ENCODE measurements around the gene DNAH1.

Gene DNAH1

DNA sequence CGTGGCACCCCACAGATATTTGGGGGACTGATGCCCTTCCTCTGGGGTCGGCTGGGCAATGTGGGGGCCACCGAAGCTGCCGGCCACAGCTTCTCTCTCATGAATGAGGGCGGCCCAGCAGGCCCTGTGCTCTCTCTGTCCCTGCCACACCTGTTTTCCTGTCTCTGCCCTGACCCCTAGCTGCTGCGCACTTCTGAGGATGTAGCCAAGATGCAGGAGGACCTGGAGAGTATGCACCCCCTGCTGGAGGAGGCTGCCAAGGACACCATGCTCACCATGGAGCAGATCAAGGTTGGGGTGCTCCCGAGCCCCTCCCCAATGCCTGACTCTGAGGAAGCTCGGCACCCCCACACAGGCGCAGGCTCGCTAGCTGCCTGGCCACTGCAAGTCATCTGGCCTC, 69.0 kb downstream of the DNAH1 start:
- DNase-seq, result peak in 1 of 56 donors; percentile 20

DNA sequence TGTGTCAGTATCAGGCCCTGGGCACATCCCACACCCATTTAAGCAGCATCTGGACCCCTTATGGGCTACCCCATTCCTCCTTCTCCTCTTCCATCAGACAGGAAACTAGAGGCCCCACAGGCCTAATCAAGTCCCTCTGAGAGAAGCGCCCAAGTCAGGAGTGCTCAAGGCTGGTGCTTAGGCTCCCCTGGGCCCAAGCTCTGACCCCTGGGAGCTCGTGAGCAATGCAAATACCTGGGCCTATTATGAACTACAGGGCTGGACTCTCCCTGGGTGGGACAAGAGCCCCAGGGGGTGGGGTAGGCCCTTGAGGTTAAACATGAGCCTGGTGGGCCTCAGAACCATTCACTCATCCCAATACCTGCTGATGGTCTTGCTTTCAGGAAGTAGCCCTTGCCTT, 71.4 kb downstream of the DNAH1 start:
- no peak for DNase-seq

DNA sequence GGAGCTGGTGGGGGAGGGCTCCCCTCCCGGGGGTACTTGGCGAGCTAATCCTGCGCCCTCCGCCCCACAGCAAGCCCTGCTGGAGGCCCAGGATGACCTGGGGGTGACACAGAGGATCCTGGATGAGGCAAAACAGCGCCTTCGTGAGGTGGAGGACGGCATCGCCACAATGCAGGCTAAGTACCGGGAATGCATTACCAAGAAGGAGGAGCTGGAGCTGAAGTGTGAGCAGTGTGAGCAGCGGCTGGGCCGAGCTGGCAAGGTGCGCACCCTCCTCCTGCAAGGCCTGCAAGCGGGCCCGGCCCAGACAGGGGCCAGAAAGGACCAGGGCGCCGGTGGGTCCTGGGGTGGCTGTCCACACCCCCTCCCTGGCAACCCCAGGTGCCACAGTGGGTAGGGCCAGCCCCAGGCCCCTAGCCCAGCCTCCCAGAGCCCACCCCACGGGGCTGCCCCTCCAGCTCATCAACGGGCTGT, 72.3 kb downstream of the DNAH1 start:
- no peak for DNase-seq

DNA sequence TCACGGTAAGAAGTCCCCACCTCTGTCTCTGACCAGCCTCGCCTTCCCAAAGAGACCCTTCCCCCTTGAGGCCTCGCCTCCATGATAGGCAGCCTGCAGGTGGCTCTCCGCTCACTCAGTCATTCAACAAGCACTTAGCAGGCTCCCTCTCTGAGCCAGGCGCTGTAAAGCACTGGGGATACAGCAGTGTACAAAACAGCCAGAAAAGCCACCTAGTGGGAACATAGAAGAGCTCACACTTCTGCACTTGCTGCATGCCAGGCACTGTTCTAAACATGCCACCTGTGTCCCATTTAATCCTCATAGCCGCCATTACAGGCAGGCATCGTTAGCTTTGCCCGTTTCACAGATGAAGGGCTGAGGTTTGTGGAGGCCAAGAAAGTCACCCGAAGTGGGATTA, 72.8 kb downstream of the DNAH1 start:
- DNase-seq, result no peak

GRCh38 chr3:52391096-52391495, 75.0 kb downstream of the DNAH1 start:
- no peak for DNase-seq

GRCh38 chr3:52392216-52392930, 76.3 kb downstream of the DNAH1 start:
- DNase-seq, result no peak

DNA sequence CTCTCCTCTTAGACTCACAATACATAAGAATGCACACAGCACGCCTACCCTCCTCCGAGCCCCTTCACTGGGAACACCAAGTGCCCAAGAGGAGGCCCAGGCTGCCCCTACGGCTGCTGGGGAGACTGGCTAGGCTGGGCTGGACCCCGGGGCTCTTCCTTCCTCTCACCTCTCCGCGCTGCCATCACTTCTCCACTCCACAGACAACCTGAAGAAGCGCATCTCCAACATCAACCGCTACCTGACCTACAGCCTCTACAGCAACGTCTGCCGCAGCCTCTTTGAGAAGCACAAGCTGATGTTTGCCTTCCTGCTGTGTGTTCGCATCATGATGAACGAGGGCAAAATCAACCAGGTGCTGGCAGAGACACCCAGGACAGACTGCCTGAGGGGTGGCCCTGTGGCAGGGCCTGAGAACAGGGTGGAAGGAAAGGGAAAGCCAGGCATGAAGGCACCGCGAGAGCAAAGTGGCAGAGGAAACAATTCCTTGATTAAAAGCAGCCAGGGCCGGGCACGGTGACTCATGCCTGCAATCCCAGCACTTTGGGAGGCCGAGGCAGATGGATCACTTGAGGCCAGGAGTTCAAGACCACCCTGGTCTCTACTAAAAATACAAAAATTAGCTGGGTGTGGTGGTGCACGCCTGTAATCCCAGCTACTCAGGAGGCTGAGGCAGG, 77.2 kb downstream of the DNAH1 start:
- DNase-seq, result no peak

GRCh38 chr3:52393959-52394670, 78.0 kb downstream of the DNAH1 start:
- DNase-seq, result no peak

DNA sequence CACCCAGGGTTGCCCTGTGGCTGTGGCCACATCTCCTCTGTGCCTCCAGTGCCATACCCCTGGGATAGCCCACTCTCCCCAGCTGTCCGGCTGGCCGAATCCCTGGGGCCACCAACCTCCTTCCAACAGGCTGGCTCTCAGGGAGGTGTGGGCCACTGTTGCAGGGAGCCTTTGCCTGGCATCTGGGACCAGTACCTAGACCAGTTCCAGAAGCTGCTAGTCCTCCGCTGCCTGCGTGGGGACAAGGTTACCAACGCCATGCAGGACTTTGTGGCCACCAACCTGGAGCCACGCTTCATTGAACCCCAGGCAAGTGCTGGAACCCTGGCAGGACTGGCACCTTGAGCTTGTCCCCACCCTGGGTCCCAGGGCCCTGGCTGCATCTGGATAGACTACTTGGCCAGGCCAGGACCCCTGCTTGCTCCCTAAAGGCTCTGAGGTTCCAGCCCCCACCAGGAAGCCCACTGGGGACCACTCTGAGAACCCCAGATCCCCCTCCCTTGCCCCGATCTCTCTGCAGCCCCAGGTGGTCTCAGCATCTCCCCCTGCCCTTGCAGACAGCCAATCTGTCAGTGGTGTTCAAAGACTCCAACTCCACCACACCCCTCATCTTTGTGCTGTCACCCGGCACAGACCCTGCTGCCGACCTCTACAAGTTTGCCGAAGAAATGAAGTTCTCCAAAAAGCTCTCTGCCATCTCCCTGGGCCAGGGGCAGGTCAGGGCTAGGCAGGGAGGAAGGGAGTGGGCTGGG, 78.8 kb downstream of the DNAH1 start:
- DNase-seq, result no peak

- DNase-seq, result no peak
Measured at GRCh38 chr3:52395503-52395865, 79.4 kb downstream of the DNAH1 start.

DNA sequence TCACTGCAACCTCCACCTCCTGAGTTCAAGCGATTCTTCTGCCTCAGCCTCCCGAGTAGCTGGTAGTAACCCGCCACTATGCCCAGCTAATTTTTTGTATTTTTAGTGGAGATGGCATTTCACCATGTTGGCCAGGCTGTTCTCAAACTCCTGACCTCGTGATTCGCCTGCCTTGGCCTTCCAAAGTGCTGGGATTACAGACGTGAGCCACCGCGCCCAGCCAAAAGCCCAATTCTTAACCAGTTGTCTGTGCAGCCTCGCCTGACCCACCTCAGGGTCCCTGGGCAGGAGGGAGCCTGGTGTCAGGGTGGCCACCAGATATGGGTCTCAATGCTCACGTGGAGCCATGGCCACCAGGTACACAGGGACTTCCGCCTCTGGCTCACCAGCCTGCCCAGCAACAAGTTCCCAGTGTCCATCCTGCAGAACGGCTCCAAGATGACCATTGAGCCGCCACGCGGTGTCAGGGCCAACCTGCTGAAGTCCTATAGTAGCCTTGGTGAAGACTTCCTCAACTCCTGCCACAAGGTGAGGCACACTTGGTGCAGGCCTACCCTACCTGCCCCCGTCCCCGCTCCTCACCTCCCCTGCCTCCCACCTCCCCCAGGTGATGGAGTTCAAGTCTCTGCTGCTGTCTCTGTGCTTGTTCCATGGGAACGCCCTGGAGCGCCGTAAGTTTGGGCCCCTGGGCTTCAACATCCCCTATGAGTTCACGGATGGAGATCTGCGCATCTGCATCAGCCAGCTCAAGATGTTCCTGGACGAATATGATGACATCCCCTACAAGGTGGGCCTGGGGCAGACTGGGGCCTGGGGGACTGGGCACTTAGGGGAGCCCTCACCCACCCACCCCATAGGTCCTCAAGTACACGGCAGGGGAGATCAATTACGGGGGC, 80.1 kb downstream of the DNAH1 start:
- no peak for DNase-seq

DNA sequence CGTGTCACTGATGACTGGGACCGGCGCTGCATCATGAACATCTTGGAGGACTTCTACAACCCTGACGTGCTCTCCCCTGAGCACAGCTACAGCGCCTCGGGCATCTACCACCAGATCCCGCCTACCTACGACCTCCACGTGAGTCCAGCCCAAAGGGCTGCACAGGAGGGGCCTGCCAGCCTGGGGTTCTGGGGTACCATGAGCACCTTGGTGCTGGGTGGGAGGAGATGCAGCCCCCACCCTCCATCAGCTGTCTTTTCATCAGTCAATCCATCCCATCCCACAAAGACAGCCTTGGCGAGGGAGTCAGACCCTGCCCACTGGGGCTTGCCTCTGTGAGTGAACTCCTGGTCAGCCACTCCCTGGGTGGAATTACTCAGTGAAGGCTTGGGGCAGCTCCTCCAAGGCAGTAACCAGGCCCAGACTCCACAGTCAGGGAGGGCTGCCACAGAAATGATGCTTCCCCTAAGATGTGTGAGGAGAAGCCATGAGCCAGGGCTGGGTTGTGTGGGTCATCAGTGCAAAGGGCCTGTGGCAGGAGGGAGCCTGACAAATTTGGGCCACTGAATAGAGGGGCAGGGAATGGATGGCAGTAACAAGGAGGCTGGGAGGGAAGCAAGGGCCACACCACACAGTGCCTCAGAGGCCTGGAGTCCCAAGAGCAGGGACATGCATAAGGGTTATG, 80.9 kb downstream of the DNAH1 start:
- no peak for DNase-seq

DNA sequence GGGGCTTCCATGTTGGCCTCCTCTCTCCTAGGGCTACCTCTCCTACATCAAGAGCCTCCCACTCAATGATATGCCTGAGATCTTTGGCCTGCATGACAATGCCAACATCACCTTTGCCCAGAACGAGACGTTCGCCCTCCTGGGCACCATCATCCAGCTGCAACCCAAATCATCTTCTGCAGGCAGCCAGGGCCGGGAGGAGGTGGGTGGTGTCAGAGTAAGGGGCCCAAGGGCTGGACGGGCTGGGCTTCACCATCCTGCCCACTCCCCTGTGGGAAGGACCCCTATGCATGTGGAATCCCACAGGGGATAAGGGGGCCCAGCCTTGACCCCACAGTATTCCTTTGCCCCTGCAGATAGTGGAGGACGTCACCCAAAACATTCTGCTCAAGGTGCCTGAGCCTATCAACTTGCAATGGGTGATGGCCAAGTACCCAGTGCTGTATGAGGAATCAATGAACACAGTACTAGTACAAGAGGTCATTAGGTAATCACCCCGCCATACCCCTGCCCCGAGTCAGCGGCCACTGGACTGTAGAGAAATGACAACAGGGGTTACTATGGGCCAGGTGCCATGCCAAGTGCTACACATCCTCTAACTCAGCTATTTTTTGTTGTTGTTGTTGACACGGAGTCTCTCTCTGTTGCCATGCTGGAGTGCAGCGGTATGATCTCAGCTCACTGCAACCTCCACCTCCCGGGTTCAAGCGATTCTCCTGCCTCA, 81.7 kb downstream of the DNAH1 start:
- DNase-seq, result no peak

- no peak for DNase-seq
Measured at GRCh38 chr3:52398670-52399081, 82.6 kb downstream of the DNAH1 start.

- no peak for DNase-seq
Measured at GRCh38 chr3:52399131-52399530, 83.0 kb downstream of the DNAH1 start.

DNA sequence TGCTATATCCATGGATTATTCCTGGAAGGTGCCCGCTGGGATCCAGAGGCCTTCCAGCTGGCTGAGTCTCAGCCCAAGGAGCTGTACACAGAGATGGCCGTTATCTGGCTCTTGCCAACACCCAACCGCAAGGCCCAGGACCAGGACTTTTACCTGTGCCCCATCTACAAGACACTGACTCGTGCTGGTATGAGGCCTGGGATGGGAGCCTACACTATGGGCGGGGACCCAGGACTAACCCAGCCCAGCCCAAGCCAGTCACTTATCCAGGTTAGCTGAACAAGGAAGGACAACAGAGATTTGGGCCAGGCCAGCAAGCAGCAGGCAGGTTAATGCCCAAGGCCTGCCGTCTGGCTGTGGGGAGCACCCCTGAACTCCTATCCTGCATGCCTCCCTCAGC, 83.5 kb downstream of the DNAH1 start:
- DNase-seq, result no peak

DNA sequence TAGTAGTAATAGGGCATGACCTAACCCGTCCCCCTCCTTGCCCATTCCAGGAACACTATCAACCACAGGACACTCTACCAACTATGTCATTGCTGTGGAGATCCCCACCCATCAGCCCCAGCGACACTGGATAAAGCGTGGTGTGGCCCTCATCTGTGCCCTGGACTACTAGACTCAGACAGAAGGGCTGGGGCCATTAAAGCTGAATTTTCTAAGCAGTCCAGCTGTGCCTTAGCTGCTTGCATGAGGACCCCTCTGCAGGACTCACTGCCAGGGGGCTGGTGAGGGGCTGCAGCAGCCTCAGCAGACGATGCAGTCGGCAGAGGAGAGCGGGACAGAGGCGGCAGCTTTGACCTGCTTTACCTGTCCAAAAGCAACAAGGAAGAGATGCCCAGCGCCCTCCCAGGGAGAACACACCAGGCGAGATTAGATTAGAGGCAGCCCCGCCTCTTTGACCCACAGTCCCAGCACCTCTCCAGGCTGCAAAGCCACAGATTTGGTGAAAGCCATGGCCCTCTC, 84.2 kb downstream of the DNAH1 start:
- DNase-seq, result no peak

GRCh38 chr3:52401021-52401420, 84.9 kb downstream of the DNAH1 start:
- no peak for DNase-seq

DNA sequence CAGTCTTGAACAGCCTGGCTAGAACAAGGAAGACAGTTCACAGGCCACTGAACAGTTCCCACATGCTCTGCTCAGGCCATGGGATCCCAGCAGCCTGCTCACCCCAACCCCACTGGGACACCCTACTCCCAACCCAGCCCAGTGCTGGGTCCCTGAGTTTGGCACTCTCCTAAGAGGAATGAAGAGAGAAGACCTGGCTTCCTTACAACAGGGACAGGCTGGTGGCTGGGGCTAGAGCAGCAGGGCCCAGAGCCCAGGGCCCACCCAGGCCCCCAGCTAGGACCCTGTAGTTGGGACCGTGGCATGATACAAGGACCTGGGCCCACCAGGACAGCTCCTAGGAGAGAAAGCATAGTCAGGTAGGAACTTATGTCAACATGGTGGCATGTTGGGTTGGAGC, 85.4 kb downstream of the DNAH1 start:
- DNase-seq, result no peak

All from nucleus accumbens (tissue), 56 donors.